ENCODE measurements around the gene ICAM4.

DNA sequence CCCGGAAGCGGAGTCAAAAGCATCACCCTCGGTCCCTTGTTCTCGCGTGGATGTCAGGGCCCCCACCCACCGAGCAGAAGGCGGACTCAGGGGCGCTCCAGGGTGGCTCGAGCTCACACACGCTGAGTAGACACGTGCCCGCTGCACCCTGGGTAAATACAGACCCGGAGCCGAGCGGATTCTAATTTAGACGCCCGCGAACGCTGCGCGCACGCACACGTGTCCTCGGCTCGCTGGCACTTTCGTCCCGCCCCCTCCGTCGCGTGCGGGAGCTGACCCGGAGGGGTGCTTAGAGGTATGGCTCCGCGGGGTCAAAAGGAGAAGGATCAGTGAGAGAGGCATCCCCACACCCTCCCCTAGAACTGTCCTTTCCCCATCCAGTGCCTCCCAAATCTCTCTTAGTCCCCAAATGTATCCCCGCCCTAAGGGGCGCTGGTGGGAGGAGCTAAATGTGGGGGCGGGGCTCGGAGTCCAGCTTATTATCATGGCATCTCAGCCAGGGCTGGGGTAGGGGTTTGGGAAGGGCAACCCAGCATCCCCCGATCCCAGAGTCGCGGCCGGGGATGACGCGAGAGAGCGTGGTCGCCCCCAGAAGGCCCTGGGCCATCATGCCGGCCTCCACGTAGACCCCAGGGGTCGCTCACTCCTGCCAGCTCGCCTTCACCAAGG is 2.5 kb downstream of the ICAM4 start:
- TF ChIP-seq TCF12 (IDR thresholded peaks at IDR 0.05; ENCODE audit: low read depth) (peak; percentile 17), EP300 (IDR thresholded peaks at IDR 0.05; ENCODE audit: borderline replicate concordance) (no peak), ZBTB7A (IDR thresholded peaks at IDR 0.05; ENCODE audit: low read depth) (no peak; the same call in 1 of the 2 replicates), FOXM1 (IDR thresholded peaks at IDR 0.05; ENCODE audit: borderline replicate concordance, low read depth) (no peak), TAF1 (IDR thresholded peaks at IDR 0.05; ENCODE audit: low read depth) (no peak), NFIC (IDR thresholded peaks at IDR 0.05) (no peak), CREB1 (IDR thresholded peaks at IDR 0.05; ENCODE audit: low read depth) (no peak), CEBPB (IDR thresholded peaks at IDR 0.05) (no peak), RAD21 (IDR thresholded peaks at IDR 0.05; ENCODE audit: low read depth) (no peak), YY1 (IDR thresholded peaks at IDR 0.05; ENCODE audit: low read depth) (no peak), TEAD4 (IDR thresholded peaks at IDR 0.05) (peak; percentile 33; the same call in 1 of the 2 replicates)
- TF ChIP-seq, protein P1, sequence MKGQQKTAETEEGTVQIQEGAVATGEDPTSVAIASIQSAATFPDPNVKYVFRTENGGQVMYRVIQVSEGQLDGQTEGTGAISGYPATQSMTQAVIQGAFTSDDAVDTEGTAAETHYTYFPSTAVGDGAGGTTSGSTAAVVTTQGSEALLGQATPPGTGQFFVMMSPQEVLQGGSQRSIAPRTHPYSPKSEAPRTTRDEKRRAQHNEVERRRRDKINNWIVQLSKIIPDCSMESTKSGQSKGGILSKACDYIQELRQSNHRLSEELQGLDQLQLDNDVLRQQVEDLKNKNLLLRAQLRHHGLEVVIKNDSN (IDR thresholded peaks at IDR 0.05): peak; percentile 82
- TF ChIP-seq, protein P2, sequence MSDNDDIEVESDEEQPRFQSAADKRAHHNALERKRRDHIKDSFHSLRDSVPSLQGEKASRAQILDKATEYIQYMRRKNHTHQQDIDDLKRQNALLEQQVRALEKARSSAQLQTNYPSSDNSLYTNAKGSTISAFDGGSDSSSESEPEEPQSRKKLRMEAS (IDR thresholded peaks at IDR 0.05): peak; percentile 92
- TF ChIP-seq, protein P3, sequence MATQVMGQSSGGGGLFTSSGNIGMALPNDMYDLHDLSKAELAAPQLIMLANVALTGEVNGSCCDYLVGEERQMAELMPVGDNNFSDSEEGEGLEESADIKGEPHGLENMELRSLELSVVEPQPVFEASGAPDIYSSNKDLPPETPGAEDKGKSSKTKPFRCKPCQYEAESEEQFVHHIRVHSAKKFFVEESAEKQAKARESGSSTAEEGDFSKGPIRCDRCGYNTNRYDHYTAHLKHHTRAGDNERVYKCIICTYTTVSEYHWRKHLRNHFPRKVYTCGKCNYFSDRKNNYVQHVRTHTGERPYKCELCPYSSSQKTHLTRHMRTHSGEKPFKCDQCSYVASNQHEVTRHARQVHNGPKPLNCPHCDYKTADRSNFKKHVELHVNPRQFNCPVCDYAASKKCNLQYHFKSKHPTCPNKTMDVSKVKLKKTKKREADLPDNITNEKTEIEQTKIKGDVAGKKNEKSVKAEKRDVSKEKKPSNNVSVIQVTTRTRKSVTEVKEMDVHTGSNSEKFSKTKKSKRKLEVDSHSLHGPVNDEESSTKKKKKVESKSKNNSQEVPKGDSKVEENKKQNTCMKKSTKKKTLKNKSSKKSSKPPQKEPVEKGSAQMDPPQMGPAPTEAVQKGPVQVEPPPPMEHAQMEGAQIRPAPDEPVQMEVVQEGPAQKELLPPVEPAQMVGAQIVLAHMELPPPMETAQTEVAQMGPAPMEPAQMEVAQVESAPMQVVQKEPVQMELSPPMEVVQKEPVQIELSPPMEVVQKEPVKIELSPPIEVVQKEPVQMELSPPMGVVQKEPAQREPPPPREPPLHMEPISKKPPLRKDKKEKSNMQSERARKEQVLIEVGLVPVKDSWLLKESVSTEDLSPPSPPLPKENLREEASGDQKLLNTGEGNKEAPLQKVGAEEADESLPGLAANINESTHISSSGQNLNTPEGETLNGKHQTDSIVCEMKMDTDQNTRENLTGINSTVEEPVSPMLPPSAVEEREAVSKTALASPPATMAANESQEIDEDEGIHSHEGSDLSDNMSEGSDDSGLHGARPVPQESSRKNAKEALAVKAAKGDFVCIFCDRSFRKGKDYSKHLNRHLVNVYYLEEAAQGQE (IDR thresholded peaks at IDR 0.05; ENCODE audit: low read depth): no peak
